Measurements from ENCODE around the gene COP1. TPM values are rescaled to one million over a fixed set of nuclear protein-coding genes. Genes with fewer than 3 reads are reported as not detected.

COP1 gene
- total and polyA plus RNA-seq, 2 of the 13 experiments (the other 11 are each of a cell fraction or from before 2014, with no cell fraction given): 20.5 to 51.3 TPM

DNA sequence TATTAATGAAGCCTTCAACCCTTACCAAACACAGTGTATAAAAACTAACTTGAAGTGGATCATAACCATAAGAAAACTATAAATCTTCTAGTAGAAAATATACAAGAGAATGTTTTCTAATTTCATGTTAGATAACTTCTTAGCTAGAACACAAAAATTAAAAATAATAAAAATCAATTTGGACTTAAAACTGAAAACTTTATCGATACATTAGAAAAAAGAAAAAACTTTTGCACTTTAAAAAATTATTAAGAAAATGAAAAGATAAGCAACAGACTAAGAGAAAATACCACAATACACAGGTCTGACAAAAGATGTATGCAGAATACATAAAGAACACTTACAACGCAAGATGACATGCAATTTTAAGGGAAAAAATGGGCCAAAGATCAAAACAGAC, 8.7 kb downstream of the COP1 start:
- 99% methylated on average over 2 of the region's 2 CpGs for WGBS (ENCODE audit: low lambda C conversion rate)
- Histone ChIP-seq H3K4me2 (ENCODE audit: low read depth, low read length) (no peak overlapping the region), H3K4me3 (replicated peaks in 1 of 3; ENCODE audit: insufficient read depth in 1 of 3, low read depth in 2 of 3, low read length in 3 of 3) (no peak overlapping the region), H3K4me1 (ENCODE audit: insufficient read depth, low read length) (peaks cover 15% of the 10 kb centered on the region), H2AFZ (ENCODE audit: low read length) (no peak overlapping the region), H3K27me3 (ENCODE audit: control insufficient read depth in 1 of 2, insufficient read depth in 2 of 2, low read length in 2 of 2) (no peaks in the 10 kb centered on the region), H3K27ac (ENCODE audit: extremely low read length, insufficient read depth, low read length) (no peak overlapping the region), H3K9me3 (ENCODE audit: low read length) (no peaks in the 10 kb centered on the region), H3K9ac (ENCODE audit: insufficient read depth, low read depth, low read length) (no peak overlapping the region), H3K36me3 (replicated peaks in 1 of 2; ENCODE audit: control insufficient read depth in 1 of 2, insufficient read depth in 2 of 2, low read length in 2 of 2) (no peaks in the 10 kb centered on the region), H4K20me1 (ENCODE audit: insufficient read depth, low read length) (no peaks in the 10 kb centered on the region; the same call in 1 of the 2 replicates), H3K79me2 (ENCODE audit: insufficient read depth, low read length) (peaks cover 96% of the 10 kb centered on the region)
- no TSS peak for BruUV-seq (replicated peaks)
- CTCF ChIA-PET (ENCODE audit: low intra/inter-chr PET ratio, low total read pairs): no interaction called here
- FAIRE-seq (no peak), ATAC-seq (no peak), DNase-seq (ENCODE audit: low spot score) (no peak)
- TF ChIP-seq SAP130 (CRISPR knock-in tag; IDR thresholded peaks at IDR 0.05; ENCODE audit: low read depth) (no peak), ZBTB40 (IDR thresholded peaks at IDR 0.05) (0 out of 2 replicates have a peak, but pooled peaks have one; percentile 11), ZBTB40 (CRISPR knock-in tag; IDR thresholded peaks at IDR 0.05) (no peak)
- intact Hi-C loops (cut with micrococcal nuclease; ENCODE audit: unreplicated experiment) (no loop called here), in situ Hi-C loops (cut with HindIII; ENCODE audit: extremely low pct_ligation_motif_present, low pct_unique_long_range_greater_than_20kb) (no loop called here)
- POLR2A ChIA-PET: no interaction called here

All from HepG2 (cell line).